DND-41 (cell line): ENCODE results near the gene KLF17.

Source experiments
- EZH2 ChIP-seq: IDR thresholded peaks from 3 replicates; pipeline ENCODE4 v1.6.1; 2012; ENCODE audit warnings: borderline replicate concordance, low read depth, mild to moderate bottlenecking, moderate library complexity, low read length, inconsistent platforms; ENCODE audit not compliant: severe bottlenecking
- TF ChIP-seq, protein P1 (sequence below): IDR thresholded peaks from 2 replicates; pipeline ENCODE4 v1.5.1; 2012; ENCODE audit warnings: borderline replicate concordance, low read length, moderate library complexity, mild to moderate bottlenecking; ENCODE audit not compliant: poor library complexity, severe bottlenecking; ENCODE audit errors: extremely low read depth

DNA sequence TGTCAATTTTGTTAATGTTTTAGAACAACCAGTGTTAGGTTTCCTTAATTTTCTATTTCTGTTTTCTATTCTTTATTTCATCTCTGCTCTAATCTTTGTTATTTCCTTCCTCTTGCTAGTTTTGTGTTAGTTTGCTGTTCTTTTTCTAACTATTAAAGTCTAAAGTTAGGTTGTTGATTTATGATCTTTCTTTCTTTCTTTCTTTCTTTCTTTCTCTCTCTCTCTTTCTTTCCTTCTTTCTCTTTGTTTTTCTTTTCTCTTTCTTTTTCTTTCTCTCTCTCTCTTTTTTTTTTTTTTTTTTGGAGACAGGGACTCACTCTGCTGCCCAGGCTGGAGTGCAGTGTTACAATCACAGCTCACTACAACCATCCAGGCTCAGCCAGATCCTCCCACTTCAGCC lies 40.2 kb downstream of the KLF17 start:
- TF ChIP-seq, protein P1, sequence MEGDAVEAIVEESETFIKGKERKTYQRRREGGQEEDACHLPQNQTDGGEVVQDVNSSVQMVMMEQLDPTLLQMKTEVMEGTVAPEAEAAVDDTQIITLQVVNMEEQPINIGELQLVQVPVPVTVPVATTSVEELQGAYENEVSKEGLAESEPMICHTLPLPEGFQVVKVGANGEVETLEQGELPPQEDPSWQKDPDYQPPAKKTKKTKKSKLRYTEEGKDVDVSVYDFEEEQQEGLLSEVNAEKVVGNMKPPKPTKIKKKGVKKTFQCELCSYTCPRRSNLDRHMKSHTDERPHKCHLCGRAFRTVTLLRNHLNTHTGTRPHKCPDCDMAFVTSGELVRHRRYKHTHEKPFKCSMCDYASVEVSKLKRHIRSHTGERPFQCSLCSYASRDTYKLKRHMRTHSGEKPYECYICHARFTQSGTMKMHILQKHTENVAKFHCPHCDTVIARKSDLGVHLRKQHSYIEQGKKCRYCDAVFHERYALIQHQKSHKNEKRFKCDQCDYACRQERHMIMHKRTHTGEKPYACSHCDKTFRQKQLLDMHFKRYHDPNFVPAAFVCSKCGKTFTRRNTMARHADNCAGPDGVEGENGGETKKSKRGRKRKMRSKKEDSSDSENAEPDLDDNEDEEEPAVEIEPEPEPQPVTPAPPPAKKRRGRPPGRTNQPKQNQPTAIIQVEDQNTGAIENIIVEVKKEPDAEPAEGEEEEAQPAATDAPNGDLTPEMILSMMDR, result no peak
- TF ChIP-seq EZH2, result no peak
